T-helper 2 cell treated with Interferon-gamma antibody and Interleukin-4, amounts not matched to agents 100 ng/mL and 5 ng/mL, for 36 hours (primary cell): ENCODE measurements around the gene NETO2. TPM values are rescaled to one million over a fixed set of nuclear protein-coding genes. Genes with fewer than 3 reads are reported as not detected.
"Not testable (repeated sequence)": the region's sequence is repeated elsewhere in the genome, so short reads cannot be mapped to it uniquely, and the experiment has no call there.

Experiments used
- intact Hi-C: fragments of 100-400 bp; cut with micrococcal nuclease; formaldehyde crosslinking; loops from one replicate; pipeline ENCODE4 v1.15.1; 2023
- total RNA-seq: library from RNA; stranded (reverse); gene quantifications from 2 replicates; pipeline ENCODE4 v1.2.3, GENCODE V29; 2022

Gene NETO2
- total RNA-seq, 1 donor from 2014 or later = 2.7 TPM

GRCh38 chr16:47067203-47067602 is 76.5 kb downstream of the NETO2 start:
- intact Hi-C loops = no loop called here

GRCh38 chr16:47065766-47066688 is 77.7 kb downstream of the NETO2 start:
- intact Hi-C loops = no loop called here

- intact Hi-C loops = no loop called here
Measured at GRCh38 chr16:47064775-47065174, 79.0 kb downstream of the NETO2 start.

- intact Hi-C loops = no loop called here
Measured at GRCh38 chr16:47063011-47063724, 80.6 kb downstream of the NETO2 start.

GRCh38 chr16:47061204-47061603 is 82.5 kb downstream of the NETO2 start:
- intact Hi-C loops = no loop called here

- intact Hi-C loops = no loop called here
Measured at GRCh38 chr16:47060596-47060995, 83.1 kb downstream of the NETO2 start.

- intact Hi-C loops = no loop called here
Measured at GRCh38 chr16:47059991-47060390, 83.8 kb downstream of the NETO2 start.

GRCh38 chr16:47059130-47059529 is 84.6 kb downstream of the NETO2 start:
- intact Hi-C loops = not testable (repeated sequence)

GRCh38 chr16:47058295-47059086 is 85.3 kb downstream of the NETO2 start:
- intact Hi-C loops = no loop called here

GRCh38 chr16:47057630-47057993 is 86.1 kb downstream of the NETO2 start:
- intact Hi-C loops = no loop called here

GRCh38 chr16:47056688-47057629 is 86.8 kb downstream of the NETO2 start:
- intact Hi-C loops = no loop called here

GRCh38 chr16:47056061-47056460 is 87.7 kb downstream of the NETO2 start:
- intact Hi-C loops = not testable (repeated sequence)

- intact Hi-C loops = no loop called here
Measured at GRCh38 chr16:47055136-47055885, 88.4 kb downstream of the NETO2 start.

- intact Hi-C loops = no loop called here
Measured at GRCh38 chr16:47054306-47054705, 89.4 kb downstream of the NETO2 start.

GRCh38 chr16:47053895-47054294 is 89.8 kb downstream of the NETO2 start:
- intact Hi-C loops = no loop called here

- intact Hi-C loops = no loop called here
Measured at GRCh38 chr16:47052666-47053640, 90.8 kb downstream of the NETO2 start.

- intact Hi-C loops = no loop called here
Measured at GRCh38 chr16:47051031-47051430, 92.7 kb downstream of the NETO2 start.

GRCh38 chr16:47049901-47050583 is 93.7 kb downstream of the NETO2 start:
- intact Hi-C loops = no loop called here
